ENCODE data around the gene LONP2.

LONP2 gene

GRCh38 chr16:48330841-48331192 lies 86.7 kb downstream of the LONP2 start:
- no peaks in the 10 kb centered on the region for H3K36me3 ChIP-seq (ENCODE audit: control insufficient read depth, insufficient read depth, low read length)
- TF ChIP-seq CTCF (IDR thresholded peaks at IDR 0.05): no peak

GRCh38 chr16:48332978-48333377 lies 88.9 kb downstream of the LONP2 start:
- Histone ChIP-seq H3K27ac (no peak overlapping the region), H3K79me2 (peaks cover 16% of the 10 kb centered on the region), H3K27me3 (ENCODE audit: control insufficient read depth, insufficient read depth, low read length) (no peaks in the 10 kb centered on the region), H2AFZ (no peak overlapping the region), H3K4me1 (peaks cover 13% of the 10 kb centered on the region), H3K9me3 (ENCODE audit: control insufficient read depth, low read length) (no peaks in the 10 kb centered on the region), H3K4me2 (ENCODE audit: low read length) (no peak overlapping the region), H3K4me3 (ENCODE audit: low read depth, low read length) (no peak overlapping the region), H3K36me3 (ENCODE audit: control insufficient read depth, insufficient read depth, low read length) (no peaks in the 10 kb centered on the region), H3K9ac (no peak overlapping the region)
- TF ChIP-seq CTCF (IDR thresholded peaks at IDR 0.05): no peak

More at GRCh38 chr16:48330841-48331192, 86.7 kb downstream of the LONP2 start:
- Histone ChIP-seq H3K9me3 (ENCODE audit: control insufficient read depth, low read length) (no peaks in the 10 kb centered on the region), H3K9ac (no peak overlapping the region), H3K27me3 (ENCODE audit: control insufficient read depth, insufficient read depth, low read length) (no peaks in the 10 kb centered on the region), H2AFZ (no peak overlapping the region), H3K4me3 (ENCODE audit: low read depth, low read length) (no peak overlapping the region), H3K27ac (no peak overlapping the region), H3K79me2 (peaks cover 18% of the 10 kb centered on the region), H3K4me1 (peaks cover 10% of the 10 kb centered on the region), H3K4me2 (ENCODE audit: low read length) (no peak overlapping the region)

- H3K4me2 ChIP-seq (ENCODE audit: low read length): no peak overlapping the region
- no peak for TF ChIP-seq CTCF (IDR thresholded peaks at IDR 0.05)
- no peaks in the 10 kb centered on the region for H3K9me3 ChIP-seq (ENCODE audit: control insufficient read depth, low read length)
- no peak overlapping the region for H3K4me3 ChIP-seq (ENCODE audit: low read depth, low read length)
- H3K79me2 ChIP-seq: peaks cover 18% of the 10 kb centered on the region
- H3K36me3 ChIP-seq (ENCODE audit: control insufficient read depth, insufficient read depth, low read length): no peaks in the 10 kb centered on the region
- H3K4me1 ChIP-seq: peaks cover 11% of the 10 kb centered on the region
- no peaks in the 10 kb centered on the region for H3K27me3 ChIP-seq (ENCODE audit: control insufficient read depth, insufficient read depth, low read length)
- no peak overlapping the region for H3K27ac ChIP-seq
- no peak overlapping the region for H3K9ac ChIP-seq
- H2AFZ ChIP-seq: no peak overlapping the region
Measured at GRCh38 chr16:48334325-48334724, 90.2 kb downstream of the LONP2 start.

- TF ChIP-seq CTCF (IDR thresholded peaks at IDR 0.05): no peak
- no peaks in the 10 kb centered on the region for H3K36me3 ChIP-seq (ENCODE audit: control insufficient read depth, insufficient read depth, low read length)
- no peaks in the 10 kb centered on the region for H3K9me3 ChIP-seq (ENCODE audit: control insufficient read depth, low read length)
- H3K27me3 ChIP-seq (ENCODE audit: control insufficient read depth, insufficient read depth, low read length): no peaks in the 10 kb centered on the region
- no peak overlapping the region for H3K4me3 ChIP-seq (ENCODE audit: low read depth, low read length)
- H3K79me2 ChIP-seq: peaks cover 18% of the 10 kb centered on the region
- no peak overlapping the region for H3K9ac ChIP-seq
- H3K4me1 ChIP-seq: peaks cover 8% of the 10 kb centered on the region
- no peak overlapping the region for H3K27ac ChIP-seq
- H2AFZ ChIP-seq: no peak overlapping the region
- no peak overlapping the region for H3K4me2 ChIP-seq (ENCODE audit: low read length)
Measured at GRCh38 chr16:48335961-48336360, 91.9 kb downstream of the LONP2 start.

- Histone ChIP-seq H3K4me2 (ENCODE audit: low read length) (no peak overlapping the region), H3K9me3 (ENCODE audit: control insufficient read depth, low read length) (no peaks in the 10 kb centered on the region), H3K4me1 (peaks cover 5% of the 10 kb centered on the region), H3K4me3 (ENCODE audit: low read depth, low read length) (no peak overlapping the region), H3K9ac (no peak overlapping the region), H3K79me2 (peaks cover 3% of the 10 kb centered on the region), H3K27ac (no peak overlapping the region), H3K36me3 (ENCODE audit: control insufficient read depth, insufficient read depth, low read length) (no peaks in the 10 kb centered on the region), H3K27me3 (ENCODE audit: control insufficient read depth, insufficient read depth, low read length) (no peaks in the 10 kb centered on the region), H2AFZ (no peak overlapping the region)
- TF ChIP-seq CTCF (IDR thresholded peaks at IDR 0.05): no peak
Measured at GRCh38 chr16:48340054-48340453, 96.0 kb downstream of the LONP2 start.
